ENCODE measurements around the gene PRR30. TPM values are rescaled to one million over a fixed set of nuclear protein-coding genes. Genes with fewer than 3 reads are reported as not detected.

PRR30 gene
- polyA plus RNA-seq, 1 donor (not counting 4 experiments of a cell fraction or from before 2014, with no cell fraction given), result not detected

- no peak for FAIRE-seq
- Histone ChIP-seq H3K79me2 (ENCODE audit: control insufficient read depth, insufficient read depth, low read length) (no peaks in the 10 kb centered on the region), H3K9me3 (ENCODE audit: control insufficient read depth, low read depth, low read length) (no peaks in the 10 kb centered on the region), H2AFZ (ENCODE audit: control insufficient read depth, low read length) (no peak overlapping the region), H3K36me3 (ENCODE audit: control insufficient read depth in 2 of 2, extremely low read depth in 1 of 2, insufficient read depth in 2 of 2, low read length in 2 of 2) (no peaks in the 10 kb centered on the region), H3K27ac (ENCODE audit: control insufficient read depth, insufficient read depth, low read length) (no peak overlapping the region), H3K9me1 (ENCODE audit: control insufficient read depth, extremely low read depth, insufficient read depth, low read length) (no peaks in the 10 kb centered on the region), H3K4me1 (ENCODE audit: control insufficient read depth, extremely low read depth, insufficient read depth, low read length) (peaks cover 10% of the 10 kb centered on the region), H3K27me3 (ENCODE audit: control insufficient read depth, extremely low read depth, insufficient read depth, low read length) (no peaks in the 10 kb centered on the region), H4K20me1 (ENCODE audit: control insufficient read depth, extremely low read depth, insufficient read depth, low read length) (no peaks in the 10 kb centered on the region), H3K4me3 (ENCODE audit: control insufficient read depth in 2 of 3, extremely low read depth in 1 of 3, insufficient read depth in 2 of 3, low read depth in 1 of 3, low read length in 3 of 3) (no peak overlapping the region), H3K9ac (ENCODE audit: control insufficient read depth, extremely low read depth, insufficient read depth, low read length) (no peak overlapping the region), H3K4me2 (ENCODE audit: control insufficient read depth, extremely low read depth, insufficient read depth, low read depth, low read length) (no peak overlapping the region)
- dilution Hi-C loops (cut with MboI; ENCODE audit: extremely low pct_ligation_motif_present, low sequenced_read_pairs), result no loop called here
- no peak for DNase-seq (ENCODE audit: low read depth, low spot score)
- TF ChIP-seq CTCF (optimal IDR thresholded peaks at IDR 0.05 in 1 of 3, IDR thresholded peaks at IDR 0.05 in 1 of 3, conservative IDR thresholded peaks at IDR 0.05 in 1 of 3; ENCODE audit: extremely low read depth in 1 of 3, insufficient read depth in 2 of 3, low read length in 3 of 3) (no peak), EZH2 (IDR thresholded peaks at IDR 0.05; ENCODE audit: low read length) (no peak)
Measured at GRCh38 chr2:27088634-27089033, 50.6 kb downstream of the PRR30 start.

GRCh38 chr2:27087823-27088410 is 51.3 kb downstream of the PRR30 start:
- no peaks in the 10 kb centered on the region for H3K9me3 ChIP-seq (ENCODE audit: control insufficient read depth, low read depth, low read length)
- FAIRE-seq (no peak), DNase-seq (ENCODE audit: low read depth, low spot score) (no peak)
- dilution Hi-C loops (cut with MboI; ENCODE audit: extremely low pct_ligation_motif_present, low sequenced_read_pairs), result no loop called here
- peaks cover 10% of the 10 kb centered on the region for H3K4me1 ChIP-seq (ENCODE audit: control insufficient read depth, extremely low read depth, insufficient read depth, low read length)
- H3K36me3 ChIP-seq (ENCODE audit: control insufficient read depth in 2 of 2, extremely low read depth in 1 of 2, insufficient read depth in 2 of 2, low read length in 2 of 2), result no peaks in the 10 kb centered on the region
- TF ChIP-seq CTCF (optimal IDR thresholded peaks at IDR 0.05 in 1 of 3, IDR thresholded peaks at IDR 0.05 in 1 of 3, conservative IDR thresholded peaks at IDR 0.05 in 1 of 3; ENCODE audit: extremely low read depth in 1 of 3, insufficient read depth in 2 of 3, low read length in 3 of 3) (no peak), EZH2 (IDR thresholded peaks at IDR 0.05; ENCODE audit: low read length) (no peak)
- H3K79me2 ChIP-seq (ENCODE audit: control insufficient read depth, insufficient read depth, low read length), result no peaks in the 10 kb centered on the region
- no peaks in the 10 kb centered on the region for H3K27me3 ChIP-seq (ENCODE audit: control insufficient read depth, extremely low read depth, insufficient read depth, low read length)
- H3K9me1 ChIP-seq (ENCODE audit: control insufficient read depth, extremely low read depth, insufficient read depth, low read length), result no peaks in the 10 kb centered on the region
- H2AFZ ChIP-seq (ENCODE audit: control insufficient read depth, low read length), result no peak overlapping the region
- no peaks in the 10 kb centered on the region for H4K20me1 ChIP-seq (ENCODE audit: control insufficient read depth, extremely low read depth, insufficient read depth, low read length)
- no peak overlapping the region for H3K4me3 ChIP-seq (ENCODE audit: control insufficient read depth in 2 of 3, extremely low read depth in 1 of 3, insufficient read depth in 2 of 3, low read depth in 1 of 3, low read length in 3 of 3)
- H3K27ac ChIP-seq (ENCODE audit: control insufficient read depth, insufficient read depth, low read length), result no peak overlapping the region
- H3K4me2 ChIP-seq (ENCODE audit: control insufficient read depth, extremely low read depth, insufficient read depth, low read depth, low read length), result no peak overlapping the region
- no peak overlapping the region for H3K9ac ChIP-seq (ENCODE audit: control insufficient read depth, extremely low read depth, insufficient read depth, low read length)

Other genes starting within 250 kb of the PRR30 start
- 12.6 to 16.5 TPM (median 15.0 TPM) in 3 replicates for gene MAPRE3, start 168.8 kb downstream of the PRR30 start, polyA plus RNA-seq
- gene TMEM214, start 106.4 kb downstream of the PRR30 start, polyA plus RNA-seq, result 28.7 to 65.8 TPM (median 38.0 TPM) in 3 replicates
- gene AGBL5, start 87.7 kb downstream of the PRR30 start, polyA plus RNA-seq, result 24.5 to 27.7 TPM (median 25.5 TPM) in 3 replicates
- 393 to 636 TPM (median 541 TPM) in 3 replicates for gene OST4, start 67.8 kb downstream of the PRR30 start, polyA plus RNA-seq
- 0.01 to 0.06 TPM (median 0.03 TPM) in 3 replicates for gene EMILIN1, start 60.8 kb downstream of the PRR30 start, polyA plus RNA-seq
- gene KHK, start 52.6 kb downstream of the PRR30 start, polyA plus RNA-seq, result 0.06 to 0.36 TPM (median 0.21 TPM) in 3 replicates
- 1.1 to 1.4 TPM (median 1.3 TPM) in 3 replicates for gene CGREF1, start 20.3 kb downstream of the PRR30 start, polyA plus RNA-seq
- gene ABHD1, start 15.6 kb downstream of the PRR30 start, polyA plus RNA-seq, result not detected in 3 replicates
- gene PREB, start 4.8 kb downstream of the PRR30 start, polyA plus RNA-seq, result 48.7 to 51.0 TPM (median 50.9 TPM) in 3 replicates
- not detected in 3 replicates for gene TCF23, start 9.6 kb upstream of the PRR30 start, polyA plus RNA-seq
- gene ATRAID, start 72.6 kb upstream of the PRR30 start, polyA plus RNA-seq, result 154 to 168 TPM (median 156 TPM) in 3 replicates
- 55.1 to 72.3 TPM (median 60.4 TPM) in 3 replicates for gene SLC5A6, start 72.9 kb upstream of the PRR30 start, polyA plus RNA-seq
- 17.1 to 33.3 TPM (median 21.0 TPM) in 3 replicates for gene CAD, start 78.0 kb upstream of the PRR30 start, polyA plus RNA-seq
- gene SLC30A3, start 123.6 kb upstream of the PRR30 start, polyA plus RNA-seq, result not detected in 3 replicates
- not detected in 3 replicates for gene DNAJC5G, start 136.0 kb upstream of the PRR30 start, polyA plus RNA-seq
- gene TRIM54, start 143.0 kb upstream of the PRR30 start, polyA plus RNA-seq, result not detected in 3 replicates
- gene UCN, start 169.0 kb upstream of the PRR30 start, polyA plus RNA-seq, result 0.08 to 0.59 TPM (median 0.10 TPM) in 3 replicates
- 117 to 162 TPM (median 125 TPM) in 3 replicates for gene MPV17, start 183.7 kb upstream of the PRR30 start, polyA plus RNA-seq
- gene GTF3C2, start 217.4 kb upstream of the PRR30 start, polyA plus RNA-seq, result 44.7 to 53.4 TPM (median 51.3 TPM) in 3 replicates
- gene EIF2B4, start 230.9 kb upstream of the PRR30 start, polyA plus RNA-seq, result 43.1 to 54.9 TPM (median 54.2 TPM) in 3 replicates
- gene SNX17, start 231.2 kb upstream of the PRR30 start, polyA plus RNA-seq, result 79.4 to 101 TPM (median 83.3 TPM) in 3 replicates
- 8.8 to 14.3 TPM (median 8.9 TPM) in 3 replicates for gene ZNF513, start 241.3 kb upstream of the PRR30 start, polyA plus RNA-seq